ENCODE measurements around the gene WDR6.

The WDR6 gene

GRCh38 chr3:48989796-48990635, 17.2 kb upstream of the WDR6 start, which contains the start of gene P4HTM:
P4HTM (plus strand) TSS chr3:48990241; CDS start chr3:48990257, 16 bp downstream.
- peak; percentile 33 for TF ChIP-seq CTCF (IDR thresholded peaks at IDR 0.05; ENCODE audit: borderline replicate concordance, control extremely low read depth, extremely low read depth, insufficient read depth, missing control alignments)
- in situ Hi-C loops (cut with MboI; ENCODE audit: low sequenced_read_pairs, unreplicated experiment): no loop called here
- peak; percentile 81 for DNase-seq (ENCODE audit: low spot score)

GRCh38 chr3:48990636-48991469, 16.3 kb upstream of the WDR6 start:
- TF ChIP-seq CTCF (IDR thresholded peaks at IDR 0.05; ENCODE audit: borderline replicate concordance, control extremely low read depth, extremely low read depth, insufficient read depth, missing control alignments): no peak
- in situ Hi-C loops (cut with MboI; ENCODE audit: low sequenced_read_pairs, unreplicated experiment): no loop called here
- no peak for DNase-seq (ENCODE audit: low spot score)

GRCh38 chr3:48991851-48992545, 15.2 kb upstream of the WDR6 start:
- no peak for TF ChIP-seq CTCF (IDR thresholded peaks at IDR 0.05; ENCODE audit: borderline replicate concordance, control extremely low read depth, extremely low read depth, insufficient read depth, missing control alignments)
- DNase-seq (ENCODE audit: low spot score): no peak
- in situ Hi-C loops (cut with MboI; ENCODE audit: low sequenced_read_pairs, unreplicated experiment): no loop called here

- TF ChIP-seq CTCF (IDR thresholded peaks at IDR 0.05; ENCODE audit: borderline replicate concordance, control extremely low read depth, extremely low read depth, insufficient read depth, missing control alignments): no peak
- in situ Hi-C loops (cut with MboI; ENCODE audit: low sequenced_read_pairs, unreplicated experiment): no loop called here
Observed at GRCh38 chr3:48993834-48994233, 13.4 kb upstream of the WDR6 start.

GRCh38 chr3:48996640-48997039, 10.6 kb upstream of the WDR6 start:
- no peak for DNase-seq (ENCODE audit: low spot score)
- no peak for TF ChIP-seq CTCF (IDR thresholded peaks at IDR 0.05; ENCODE audit: borderline replicate concordance, control extremely low read depth, extremely low read depth, insufficient read depth, missing control alignments)
- in situ Hi-C loops (cut with MboI; ENCODE audit: low sequenced_read_pairs, unreplicated experiment): no loop called here

More at GRCh38 chr3:48993834-48994233, 13.4 kb upstream of the WDR6 start:
- no peak for DNase-seq (ENCODE audit: low spot score)

GRCh38 chr3:48997102-48997635, 10.0 kb upstream of the WDR6 start:
- TF ChIP-seq CTCF (IDR thresholded peaks at IDR 0.05; ENCODE audit: borderline replicate concordance, control extremely low read depth, extremely low read depth, insufficient read depth, missing control alignments): no peak
- DNase-seq (ENCODE audit: low spot score): peak; percentile 13
- in situ Hi-C loops (cut with MboI; ENCODE audit: low sequenced_read_pairs, unreplicated experiment): no loop called here

Data from GM13976 (cell line).